Measurements from ENCODE around the gene DNAH5. TPM values are rescaled to one million over a fixed set of nuclear protein-coding genes. Genes with fewer than 3 reads are reported as not detected.
"Not testable (repeated sequence)": the region's sequence is repeated elsewhere in the genome, so short reads cannot be mapped to it uniquely, and the experiment has no call there.

The DNAH5 gene
- not detected in 2 replicates for total RNA-seq

- Mint-ChIP-seq H3K9me3 (no peaks in the 10 kb centered on the region), H3K27me3 (ENCODE audit: low read depth) (no peaks in the 10 kb centered on the region), H3K4me1 (ENCODE audit: low read depth) (no peaks in the 10 kb centered on the region), H3K4me3 (ENCODE audit: low read depth) (no peak within 1 kb of the TSS), H3K36me3 (ENCODE audit: low read depth) (no peaks in the 10 kb centered on the region), H3K27ac (no peak within 1 kb of the TSS)
- intact Hi-C loops (cut with micrococcal nuclease), result no loop called here
- no peak for DNase-seq (ENCODE audit: low spot score)
These were observed at the start of gene DNAH5 for GRCh38 chr5:13944560-13945199. DNAH5 (minus strand) TSS chr5:13944688; CDS start chr5:13944438, 250 bp downstream.

GRCh38 chr5:13993926-13994325 lies 49.4 kb upstream of the DNAH5 start:
- H3K9me3 Mint-ChIP-seq, result peaks cover 6% of the 10 kb centered on the region
- H3K27me3 Mint-ChIP-seq (ENCODE audit: low read depth), result no peaks in the 10 kb centered on the region
- no peak overlapping the region for H3K27ac Mint-ChIP-seq
- DNase-seq (ENCODE audit: low spot score), result no peak
- intact Hi-C loops (cut with micrococcal nuclease), result no loop called here
- no peaks in the 10 kb centered on the region for H3K4me1 Mint-ChIP-seq (ENCODE audit: low read depth)
- H3K4me3 Mint-ChIP-seq (ENCODE audit: low read depth), result no peak overlapping the region
- no peaks in the 10 kb centered on the region for H3K36me3 Mint-ChIP-seq (ENCODE audit: low read depth)

- peaks cover 6% of the 10 kb centered on the region for H3K9me3 Mint-ChIP-seq
- no peak overlapping the region for H3K27ac Mint-ChIP-seq
- no peak overlapping the region for H3K4me3 Mint-ChIP-seq (ENCODE audit: low read depth)
- no peaks in the 10 kb centered on the region for H3K36me3 Mint-ChIP-seq (ENCODE audit: low read depth)
- no peaks in the 10 kb centered on the region for H3K27me3 Mint-ChIP-seq (ENCODE audit: low read depth)
- intact Hi-C loops (cut with micrococcal nuclease), result no loop called here
- H3K4me1 Mint-ChIP-seq (ENCODE audit: low read depth), result no peaks in the 10 kb centered on the region
- DNase-seq (ENCODE audit: low spot score), result no peak
These were observed 48.3 kb upstream of the DNAH5 start for GRCh38 chr5:13992795-13993194.

GRCh38 chr5:13991365-13991764 lies 46.9 kb upstream of the DNAH5 start:
- no peaks in the 10 kb centered on the region for H3K9me3 Mint-ChIP-seq
- intact Hi-C loops (cut with micrococcal nuclease), result no loop called here
- no peaks in the 10 kb centered on the region for H3K4me1 Mint-ChIP-seq (ENCODE audit: low read depth)
- DNase-seq (ENCODE audit: low spot score), result no peak
- H3K4me3 Mint-ChIP-seq (ENCODE audit: low read depth), result no peak overlapping the region
- no peaks in the 10 kb centered on the region for H3K36me3 Mint-ChIP-seq (ENCODE audit: low read depth)
- no peaks in the 10 kb centered on the region for H3K27me3 Mint-ChIP-seq (ENCODE audit: low read depth)
- H3K27ac Mint-ChIP-seq, result no peak overlapping the region

- Mint-ChIP-seq H3K4me1 (ENCODE audit: low read depth) (no peaks in the 10 kb centered on the region), H3K27ac (no peak overlapping the region), H3K9me3 (no peaks in the 10 kb centered on the region), H3K27me3 (ENCODE audit: low read depth) (no peaks in the 10 kb centered on the region), H3K4me3 (ENCODE audit: low read depth) (no peak overlapping the region), H3K36me3 (ENCODE audit: low read depth) (no peaks in the 10 kb centered on the region)
- no peak for DNase-seq (ENCODE audit: low spot score)
- intact Hi-C loops (cut with micrococcal nuclease), result no loop called here
These were observed 46.4 kb upstream of the DNAH5 start for GRCh38 chr5:13990896-13991295.

GRCh38 chr5:13989832-13990231 lies 45.3 kb upstream of the DNAH5 start:
- no peak for DNase-seq (ENCODE audit: low spot score)
- no peak overlapping the region for H3K27ac Mint-ChIP-seq
- H3K4me1 Mint-ChIP-seq (ENCODE audit: low read depth), result no peaks in the 10 kb centered on the region
- H3K9me3 Mint-ChIP-seq, result no peaks in the 10 kb centered on the region
- H3K27me3 Mint-ChIP-seq (ENCODE audit: low read depth), result no peaks in the 10 kb centered on the region
- no peak overlapping the region for H3K4me3 Mint-ChIP-seq (ENCODE audit: low read depth)
- intact Hi-C loops (cut with micrococcal nuclease), result loop anchor here (5.0 kb wide), 2 partner anchors 282 to 657 kb away; no protein-coding TSS in a partner anchor
- H3K36me3 Mint-ChIP-seq (ENCODE audit: low read depth), result no peaks in the 10 kb centered on the region

GRCh38 chr5:13987843-13988464 lies 43.5 kb upstream of the DNAH5 start:
- DNase-seq (ENCODE audit: low spot score), result no peak
- H3K4me3 Mint-ChIP-seq (ENCODE audit: low read depth), result no peak overlapping the region
- H3K9me3 Mint-ChIP-seq, result no peaks in the 10 kb centered on the region
- no peaks in the 10 kb centered on the region for H3K36me3 Mint-ChIP-seq (ENCODE audit: low read depth)
- H3K27me3 Mint-ChIP-seq (ENCODE audit: low read depth), result no peaks in the 10 kb centered on the region
- intact Hi-C loops (cut with micrococcal nuclease), result loop anchor here (5.0 kb wide), 2 partner anchors 284 to 659 kb away; no protein-coding TSS in a partner anchor
- H3K4me1 Mint-ChIP-seq (ENCODE audit: low read depth), result no peaks in the 10 kb centered on the region
- H3K27ac Mint-ChIP-seq, result no peak overlapping the region

GRCh38 chr5:13985731-13986418 lies 41.4 kb upstream of the DNAH5 start:
- H3K4me1 Mint-ChIP-seq (ENCODE audit: low read depth), result no peaks in the 10 kb centered on the region
- H3K27ac Mint-ChIP-seq, result no peak overlapping the region
- no peaks in the 10 kb centered on the region for H3K9me3 Mint-ChIP-seq

GRCh38 chr5:13984888-13985287 lies 40.4 kb upstream of the DNAH5 start:
- not testable (repeated sequence) for H3K4me1 Mint-ChIP-seq (ENCODE audit: low read depth); DNase-seq (ENCODE audit: low spot score); H3K36me3 Mint-ChIP-seq (ENCODE audit: low read depth); H3K27ac Mint-ChIP-seq; H3K4me3 Mint-ChIP-seq (ENCODE audit: low read depth); H3K27me3 Mint-ChIP-seq (ENCODE audit: low read depth); H3K9me3 Mint-ChIP-seq
- intact Hi-C loops (cut with micrococcal nuclease), result loop anchor here (5.0 kb wide), 2 partner anchors 287 to 662 kb away; no protein-coding TSS in a partner anchor

More at GRCh38 chr5:13985731-13986418, 41.4 kb upstream of the DNAH5 start:
- intact Hi-C loops (cut with micrococcal nuclease), result loop anchor here (5.0 kb wide), 2 partner anchors 286 to 661 kb away; no protein-coding TSS in a partner anchor
- Mint-ChIP-seq H3K27me3 (ENCODE audit: low read depth) (no peaks in the 10 kb centered on the region), H3K4me3 (ENCODE audit: low read depth) (no peak overlapping the region), H3K36me3 (ENCODE audit: low read depth) (no peaks in the 10 kb centered on the region)
- DNase-seq (ENCODE audit: low spot score), result no peak

GRCh38 chr5:13976867-13977830 lies 32.7 kb upstream of the DNAH5 start:
- no peaks in the 10 kb centered on the region for H3K36me3 Mint-ChIP-seq (ENCODE audit: low read depth)
- no peak for DNase-seq (ENCODE audit: low spot score)
- intact Hi-C loops (cut with micrococcal nuclease), result no loop called here
- H3K27me3 Mint-ChIP-seq (ENCODE audit: low read depth), result no peaks in the 10 kb centered on the region
- no peaks in the 10 kb centered on the region for H3K9me3 Mint-ChIP-seq
- H3K4me1 Mint-ChIP-seq (ENCODE audit: low read depth), result no peaks in the 10 kb centered on the region
- H3K27ac Mint-ChIP-seq, result no peak overlapping the region
- H3K4me3 Mint-ChIP-seq (ENCODE audit: low read depth), result no peak overlapping the region

GRCh38 chr5:13976223-13976622 lies 31.7 kb upstream of the DNAH5 start:
- no peak overlapping the region for H3K4me3 Mint-ChIP-seq (ENCODE audit: low read depth)
- intact Hi-C loops (cut with micrococcal nuclease), result no loop called here
- no peaks in the 10 kb centered on the region for H3K27me3 Mint-ChIP-seq (ENCODE audit: low read depth)
- H3K4me1 Mint-ChIP-seq (ENCODE audit: low read depth), result no peaks in the 10 kb centered on the region
- no peaks in the 10 kb centered on the region for H3K9me3 Mint-ChIP-seq
- DNase-seq (ENCODE audit: low spot score), result no peak
- no peak overlapping the region for H3K27ac Mint-ChIP-seq
- H3K36me3 Mint-ChIP-seq (ENCODE audit: low read depth), result no peaks in the 10 kb centered on the region

GRCh38 chr5:13975246-13975645 lies 30.8 kb upstream of the DNAH5 start:
- Mint-ChIP-seq H3K27ac (no peak overlapping the region), H3K27me3 (ENCODE audit: low read depth) (no peaks in the 10 kb centered on the region), H3K9me3 (no peaks in the 10 kb centered on the region), H3K36me3 (ENCODE audit: low read depth) (no peaks in the 10 kb centered on the region), H3K4me3 (ENCODE audit: low read depth) (no peak overlapping the region), H3K4me1 (ENCODE audit: low read depth) (no peaks in the 10 kb centered on the region)
- intact Hi-C loops (cut with micrococcal nuclease), result no loop called here
- DNase-seq (ENCODE audit: low spot score), result no peak
